Measurements from ENCODE around the gene PLIN3. TPM values are rescaled to one million over a fixed set of nuclear protein-coding genes. Genes with fewer than 3 reads are reported as not detected.
"Not testable (repeated sequence)": the region's sequence is repeated elsewhere in the genome, so short reads cannot be mapped to it uniquely, and the experiment has no call there.

The PLIN3 gene
- total and polyA plus RNA-seq, 2 experiments from 2014 or later: 97.8 to 118 TPM

DNA sequence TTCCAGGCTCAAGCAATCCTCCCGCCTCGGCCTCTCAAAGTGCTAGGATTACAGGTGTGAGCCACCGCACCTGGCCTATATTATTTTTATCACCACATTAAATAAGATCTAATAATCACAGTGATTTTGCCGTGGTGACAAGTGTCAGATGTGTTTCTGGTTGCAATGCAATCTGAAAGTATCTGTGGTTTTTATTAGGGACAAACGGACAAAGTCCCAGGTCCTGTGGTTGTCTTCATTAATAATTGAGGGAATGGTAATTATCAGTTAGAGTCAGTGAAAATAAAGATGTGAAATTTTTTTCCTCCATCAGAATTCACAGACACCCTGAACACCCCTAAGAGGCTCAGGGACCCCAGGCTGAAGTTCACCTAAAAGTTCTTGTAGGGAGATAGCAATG is 34.7 kb downstream of the PLIN3 start:
- peak overlapping the region; percentile 86 for H3K27ac ChIP-seq
- DNase-seq (ENCODE audit: low spot score): no peak
- H3K36me3 ChIP-seq (replicated peaks; ENCODE audit: insufficient read depth, low read depth): no peaks in the 10 kb centered on the region
- no peaks in the 10 kb centered on the region for H3K27me3 ChIP-seq
- no peak overlapping the region for H2AFZ ChIP-seq
- no peaks in the 10 kb centered on the region for H3K9me2 ChIP-seq (replicated peaks; ENCODE audit: insufficient read depth)
- TF ChIP-seq, protein P1, sequence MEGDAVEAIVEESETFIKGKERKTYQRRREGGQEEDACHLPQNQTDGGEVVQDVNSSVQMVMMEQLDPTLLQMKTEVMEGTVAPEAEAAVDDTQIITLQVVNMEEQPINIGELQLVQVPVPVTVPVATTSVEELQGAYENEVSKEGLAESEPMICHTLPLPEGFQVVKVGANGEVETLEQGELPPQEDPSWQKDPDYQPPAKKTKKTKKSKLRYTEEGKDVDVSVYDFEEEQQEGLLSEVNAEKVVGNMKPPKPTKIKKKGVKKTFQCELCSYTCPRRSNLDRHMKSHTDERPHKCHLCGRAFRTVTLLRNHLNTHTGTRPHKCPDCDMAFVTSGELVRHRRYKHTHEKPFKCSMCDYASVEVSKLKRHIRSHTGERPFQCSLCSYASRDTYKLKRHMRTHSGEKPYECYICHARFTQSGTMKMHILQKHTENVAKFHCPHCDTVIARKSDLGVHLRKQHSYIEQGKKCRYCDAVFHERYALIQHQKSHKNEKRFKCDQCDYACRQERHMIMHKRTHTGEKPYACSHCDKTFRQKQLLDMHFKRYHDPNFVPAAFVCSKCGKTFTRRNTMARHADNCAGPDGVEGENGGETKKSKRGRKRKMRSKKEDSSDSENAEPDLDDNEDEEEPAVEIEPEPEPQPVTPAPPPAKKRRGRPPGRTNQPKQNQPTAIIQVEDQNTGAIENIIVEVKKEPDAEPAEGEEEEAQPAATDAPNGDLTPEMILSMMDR (IDR thresholded peaks at IDR 0.05; ENCODE audit: poor library complexity): no peak
- no peak for TF ChIP-seq EZH2phosphoT487 (IDR thresholded peaks at IDR 0.05; ENCODE audit: low read depth, severe bottlenecking, unreplicated experiment)
- no peak for TF ChIP-seq EZH2 (IDR thresholded peaks at IDR 0.05; ENCODE audit: borderline replicate concordance)
- H3K4me3 ChIP-seq: no peak overlapping the region
- peaks cover 33% of the 10 kb centered on the region for H3K79me2 ChIP-seq
- no peaks in the 10 kb centered on the region for H4K20me1 ChIP-seq (ENCODE audit: insufficient read depth, poor library complexity, severe bottlenecking)
- no peaks in the 10 kb centered on the region for H3K9me3 ChIP-seq (ENCODE audit: low read depth)
- 82% methylated on average over 5 of the region's 5 CpGs for WGBS (ENCODE audit: low lambda C conversion rate, missing lambda C conversion rate)
- H3K4me2 ChIP-seq: no peak overlapping the region
- H3K4me1 ChIP-seq (ENCODE audit: insufficient read depth): peaks cover 12% of the 10 kb centered on the region

DNA sequence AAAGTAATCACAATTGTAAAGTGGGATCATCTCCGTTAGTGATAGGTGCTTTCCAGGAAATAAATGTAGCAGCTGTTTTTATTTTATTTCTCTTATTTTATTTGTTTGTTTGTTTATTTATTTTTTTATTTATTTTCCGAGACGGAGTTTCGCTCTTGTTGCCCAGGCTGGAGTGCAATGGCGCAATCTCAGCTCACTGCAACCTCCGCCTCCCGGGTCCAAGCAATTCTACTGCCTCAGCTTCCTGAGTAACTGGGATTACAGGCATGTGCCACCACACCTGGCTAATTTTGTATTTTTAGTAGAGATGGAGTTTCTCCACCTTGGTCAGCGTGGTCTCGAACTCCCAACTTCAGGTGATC is 35.5 kb downstream of the PLIN3 start:
- not testable (repeated sequence) for H3K9me3 ChIP-seq (ENCODE audit: low read depth); H3K9me2 ChIP-seq (replicated peaks; ENCODE audit: insufficient read depth); H3K27me3 ChIP-seq; DNase-seq (ENCODE audit: low spot score); H4K20me1 ChIP-seq (ENCODE audit: insufficient read depth, poor library complexity, severe bottlenecking); H3K36me3 ChIP-seq (replicated peaks; ENCODE audit: insufficient read depth, low read depth)
- Histone ChIP-seq H3K79me2 (peaks cover 36% of the 10 kb centered on the region), H2AFZ (peak overlapping the region; percentile 93), H3K4me1 (ENCODE audit: insufficient read depth) (peaks cover 12% of the 10 kb centered on the region), H3K27ac (peak overlapping the region; percentile 86), H3K4me2 (peak overlapping the region; percentile 75), H3K4me3 (peak overlapping the region; percentile 81)
- 68% methylated on average over 9 of the region's 9 CpGs for WGBS (ENCODE audit: low lambda C conversion rate, missing lambda C conversion rate)

GRCh38 chr19:4831304-4831978 is 36.0 kb downstream of the PLIN3 start, which contains the start of gene TICAM1:
TSS of gene TICAM1 (minus strand) at chr19:4831712. CDS start at chr19:4818377, 13,335 bp downstream.
- Histone ChIP-seq H3K4me3 (peak within 1 kb of the TSS; percentile 81), H4K20me1 (ENCODE audit: insufficient read depth, poor library complexity, severe bottlenecking) (no peaks in the 10 kb centered on the region), H3K27me3 (no peaks in the 10 kb centered on the region), H3K9me2 (replicated peaks; ENCODE audit: insufficient read depth) (no peaks in the 10 kb centered on the region), H3K4me2 (peak within 1 kb of the TSS; percentile 75), H3K27ac (peak within 1 kb of the TSS; percentile 86), H3K4me1 (ENCODE audit: insufficient read depth) (peaks cover 12% of the 10 kb centered on the region), H3K36me3 (replicated peaks; ENCODE audit: insufficient read depth, low read depth) (no peaks in the 10 kb centered on the region), H3K79me2 (peaks cover 41% of the 10 kb centered on the region), H3K9me3 (ENCODE audit: low read depth) (no peaks in the 10 kb centered on the region), H2AFZ (peak within 1 kb of the TSS; percentile 93)
- TF ChIP-seq EZH2phosphoT487 (IDR thresholded peaks at IDR 0.05; ENCODE audit: low read depth, severe bottlenecking, unreplicated experiment) (no peak), EZH2 (IDR thresholded peaks at IDR 0.05; ENCODE audit: borderline replicate concordance) (no peak)
- TF ChIP-seq, protein P1 (IDR thresholded peaks at IDR 0.05; ENCODE audit: poor library complexity): no peak
- DNase-seq (ENCODE audit: low spot score): peak; percentile 87
- 2% methylated on average over 34 of the region's 52 CpGs for WGBS (ENCODE audit: low lambda C conversion rate, missing lambda C conversion rate)

GRCh38 chr19:4830768-4831265 is 36.6 kb downstream of the PLIN3 start:
- Histone ChIP-seq H4K20me1 (ENCODE audit: insufficient read depth, poor library complexity, severe bottlenecking) (no peaks in the 10 kb centered on the region), H3K27me3 (no peaks in the 10 kb centered on the region), H2AFZ (peak overlapping the region; percentile 93), H3K9me2 (replicated peaks; ENCODE audit: insufficient read depth) (no peaks in the 10 kb centered on the region), H3K79me2 (peaks cover 47% of the 10 kb centered on the region), H3K27ac (peak overlapping the region; percentile 86), H3K4me1 (ENCODE audit: insufficient read depth) (peaks cover 12% of the 10 kb centered on the region), H3K4me3 (peak overlapping the region; percentile 81), H3K9me3 (ENCODE audit: low read depth) (no peaks in the 10 kb centered on the region), H3K4me2 (peak overlapping the region; percentile 75), H3K36me3 (replicated peaks; ENCODE audit: insufficient read depth, low read depth) (no peaks in the 10 kb centered on the region)
- 88% methylated on average over 6 of the region's 6 CpGs for WGBS (ENCODE audit: low lambda C conversion rate, missing lambda C conversion rate)
- TF ChIP-seq EZH2phosphoT487 (IDR thresholded peaks at IDR 0.05; ENCODE audit: low read depth, severe bottlenecking, unreplicated experiment): no peak
- TF ChIP-seq, protein P1 (IDR thresholded peaks at IDR 0.05; ENCODE audit: poor library complexity): no peak
- no peak for DNase-seq (ENCODE audit: low spot score)

All from hepatocyte (in vitro differentiated cells).